Tibial artery (tissue), 4 donors: ENCODE data around the gene SEMA6A.

Source experiments
- DNase-seq, 2 donors: peaks; one replicate each; pipeline ENCODE4 v3.0.0-alpha.2; 2019
- H3K27ac ChIP-seq, 2 donors: fragments of 200-600 bp; sonication (generic) in 1 of 2; 1 replicate in 1 of 2; 2 replicates in 1 of 2; pipeline ENCODE4 v1.5.1; 2018 to 2019; ENCODE audit warnings: mild to moderate bottlenecking in 1 of 2
- H3K27me3 ChIP-seq, 2 donors: fragments of 200-600 bp; sonication (generic) in 1 of 2; one replicate each; pipeline versions ENCODE4 v1.5.1 to v1.6.0; 2016 to 2019
- H3K36me3 ChIP-seq, 3 donors: fragments of 200-600 bp; sonication (generic) in 2 of 3; one replicate each; pipeline ENCODE4 v1.5.1; 2016 to 2019; ENCODE audit warnings: mild to moderate bottlenecking in 2 of 3
- H3K4me1 ChIP-seq, 4 donors: fragments of 200-600 bp; sonication (generic) in 2 of 4; 1 replicate in 3 of 4; 2 replicates in 1 of 4; pipeline ENCODE4 v1.5.1; 2016 to 2019
- H3K4me3 ChIP-seq, 2 donors: fragments of 200-600 bp; sonication (generic) in 1 of 2; 1 replicate in 1 of 2; 2 replicates in 1 of 2; pipeline ENCODE4 v1.5.1; 2018 to 2019; ENCODE audit warnings: mild to moderate bottlenecking in 2 of 2
- H3K9me3 ChIP-seq, 3 donors: fragments of 200-600 bp; sonication (generic) in 1 of 3; one replicate each; pipeline ENCODE4 v1.5.1; 2016 to 2019
- intact Hi-C: fragments of 100-400 bp; cut with DNase I; formaldehyde crosslinking; loops from one replicate; pipeline ENCODE4 v1.15.0; 2023; ENCODE audit warnings: low total_unique reads
- TF ChIP-seq, protein P1 (sequence below), 2 experiments: fragments of 200-600 bp in 1 of 2; fragments of 450-650 bp in 1 of 2; IDR thresholded peaks; one replicate each; pipeline ENCODE4 v1.5.1; 2017 to 2019; ENCODE audit warnings: antibody characterized with exemption in 2 of 2, mild to moderate bottlenecking in 1 of 2, moderate library complexity in 1 of 2

Gene SEMA6A

GRCh38 chr5:116479776-116480675 is 94.6 kb downstream of the SEMA6A start:
- intact Hi-C loops, result no loop called here
- Histone ChIP-seq H3K27ac (no peak overlapping the region), H3K9me3 (peaks cover 0 to 19% (median 7%) of the 10 kb centered on the region in 3 donors), H3K4me1 (no peaks in the 10 kb centered on the region), H3K27me3 (no peaks in the 10 kb centered on the region), H3K4me3 (no peak overlapping the region), H3K36me3 (peaks cover 12 to 45% (median 34%) of the 10 kb centered on the region in 3 donors)
- DNase-seq, result no peak
- TF ChIP-seq, protein P1, sequence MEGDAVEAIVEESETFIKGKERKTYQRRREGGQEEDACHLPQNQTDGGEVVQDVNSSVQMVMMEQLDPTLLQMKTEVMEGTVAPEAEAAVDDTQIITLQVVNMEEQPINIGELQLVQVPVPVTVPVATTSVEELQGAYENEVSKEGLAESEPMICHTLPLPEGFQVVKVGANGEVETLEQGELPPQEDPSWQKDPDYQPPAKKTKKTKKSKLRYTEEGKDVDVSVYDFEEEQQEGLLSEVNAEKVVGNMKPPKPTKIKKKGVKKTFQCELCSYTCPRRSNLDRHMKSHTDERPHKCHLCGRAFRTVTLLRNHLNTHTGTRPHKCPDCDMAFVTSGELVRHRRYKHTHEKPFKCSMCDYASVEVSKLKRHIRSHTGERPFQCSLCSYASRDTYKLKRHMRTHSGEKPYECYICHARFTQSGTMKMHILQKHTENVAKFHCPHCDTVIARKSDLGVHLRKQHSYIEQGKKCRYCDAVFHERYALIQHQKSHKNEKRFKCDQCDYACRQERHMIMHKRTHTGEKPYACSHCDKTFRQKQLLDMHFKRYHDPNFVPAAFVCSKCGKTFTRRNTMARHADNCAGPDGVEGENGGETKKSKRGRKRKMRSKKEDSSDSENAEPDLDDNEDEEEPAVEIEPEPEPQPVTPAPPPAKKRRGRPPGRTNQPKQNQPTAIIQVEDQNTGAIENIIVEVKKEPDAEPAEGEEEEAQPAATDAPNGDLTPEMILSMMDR (IDR thresholded peaks at IDR 0.05), result no peak

DNA sequence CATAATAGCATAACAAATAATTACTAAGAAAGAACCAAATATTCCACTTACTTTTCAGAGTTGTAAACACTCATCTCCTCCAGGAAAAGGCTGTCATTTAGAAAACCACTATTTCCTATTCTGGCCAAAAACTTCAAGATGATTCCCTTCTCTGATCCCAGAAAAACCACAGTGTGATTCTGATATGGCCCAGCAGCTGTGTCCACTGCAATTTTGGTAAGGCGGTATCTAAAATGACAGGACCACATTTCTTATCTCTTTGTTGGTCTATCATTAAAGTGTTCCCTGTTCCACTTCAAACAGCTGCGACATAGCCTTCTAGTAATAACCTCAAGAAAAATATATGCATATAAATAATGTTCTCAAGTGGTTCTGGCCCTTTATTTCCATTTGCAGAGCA is 96.1 kb downstream of the SEMA6A start:
- DNase-seq, result no peak
- intact Hi-C loops, result no loop called here
- peaks cover 12 to 42% (median 35%) of the 10 kb centered on the region in 3 donors for H3K36me3 ChIP-seq

GRCh38 chr5:116476897-116477537 is 97.6 kb downstream of the SEMA6A start:
- Histone ChIP-seq H3K4me3 (no peak overlapping the region), H3K9me3 (peaks cover 0 to 19% (median 7%) of the 10 kb centered on the region in 3 donors), H3K27me3 (no peaks in the 10 kb centered on the region), H3K27ac (no peak overlapping the region), H3K36me3 (peaks cover 12 to 37% (median 35%) of the 10 kb centered on the region in 3 donors), H3K4me1 (no peaks in the 10 kb centered on the region)
- intact Hi-C loops, result no loop called here
- no peak for DNase-seq
- TF ChIP-seq, protein P1 (IDR thresholded peaks at IDR 0.05), result no peak

More for the DNA sequence above, 96.1 kb downstream of the SEMA6A start:
- Histone ChIP-seq H3K9me3 (peaks cover 0 to 19% (median 7%) of the 10 kb centered on the region in 3 donors), H3K27ac (no peak overlapping the region), H3K4me1 (no peaks in the 10 kb centered on the region), H3K27me3 (no peaks in the 10 kb centered on the region), H3K4me3 (no peak overlapping the region)
- TF ChIP-seq, protein P1 (IDR thresholded peaks at IDR 0.05), result no peak

- DNase-seq, result no peak
- H3K27ac ChIP-seq, result no peak overlapping the region
- TF ChIP-seq, protein P1 (IDR thresholded peaks at IDR 0.05), result no peak
- no peak overlapping the region for H3K4me3 ChIP-seq
- H3K4me1 ChIP-seq, result no peaks in the 10 kb centered on the region
- peaks cover 12 to 35% (median 31%) of the 10 kb centered on the region in 3 donors for H3K36me3 ChIP-seq
- H3K9me3 ChIP-seq, result peaks cover 0 to 19% (median 7%) of the 10 kb centered on the region in 3 donors
- intact Hi-C loops, result no loop called here
- H3K27me3 ChIP-seq, result no peaks in the 10 kb centered on the region
These were observed 99.3 kb downstream of the SEMA6A start for GRCh38 chr5:116475338-116475737.

- intact Hi-C loops, result no loop called here
- H3K27ac ChIP-seq, result no peak overlapping the region
These were observed 100.9 kb downstream of the SEMA6A start for GRCh38 chr5:116473706-116474105.

More at GRCh38 chr5:116473706-116474105, 100.9 kb downstream of the SEMA6A start:
- H3K4me3 ChIP-seq, result no peak overlapping the region
- no peaks in the 10 kb centered on the region for H3K4me1 ChIP-seq
- no peaks in the 10 kb centered on the region for H3K27me3 ChIP-seq
- H3K36me3 ChIP-seq, result peaks cover 12 to 35% (median 22%) of the 10 kb centered on the region in 3 donors
- no peak for DNase-seq
- H3K9me3 ChIP-seq, result peaks cover 0 to 19% (median 7%) of the 10 kb centered on the region in 3 donors
- TF ChIP-seq, protein P1 (IDR thresholded peaks at IDR 0.05), result no peak
